HS-5 (cell line): Measurements from ENCODE around the gene ESRP2.

Experiments used
- DNase-seq: peaks from one replicate; pipeline ENCODE4 v3.0.0-alpha.2; 2012; ENCODE audit warnings: low read depth

The ESRP2 gene

GRCh38 chr16:68237243-68238028, 1.5 kb upstream of the ESRP2 start:
- DNase-seq = peak; percentile 96

- DNase-seq = no peak
Observed at GRCh38 chr16:68236826-68237242, 907 bp upstream of the ESRP2 start.

- no peak for DNase-seq
Observed at GRCh38 chr16:68236137-68236825, 354 bp upstream of the ESRP2 start.

GRCh38 chr16:68235108-68235886, 630 bp downstream of the ESRP2 start:
- no peak for DNase-seq

- DNase-seq = no peak
Observed at GRCh38 chr16:68234188-68235107, 1.5 kb downstream of the ESRP2 start.

- no peak for DNase-seq
Observed at GRCh38 chr16:68233835-68234187, 2.1 kb downstream of the ESRP2 start.

GRCh38 chr16:68233085-68233834, 2.7 kb downstream of the ESRP2 start:
- no peak for DNase-seq

GRCh38 chr16:68232335-68232734, 3.6 kb downstream of the ESRP2 start:
- DNase-seq = no peak

GRCh38 chr16:68231384-68232136, 4.4 kb downstream of the ESRP2 start:
- no peak for DNase-seq

GRCh38 chr16:68230956-68231355, 5.0 kb downstream of the ESRP2 start:
- DNase-seq = no peak

GRCh38 chr16:68230176-68230571, 5.8 kb downstream of the ESRP2 start:
- DNase-seq = no peak

GRCh38 chr16:68229431-68230175, 6.3 kb downstream of the ESRP2 start:
- DNase-seq = peak; percentile 40

- no peak for DNase-seq
Observed at GRCh38 chr16:68228652-68229051, 7.3 kb downstream of the ESRP2 start.

- DNase-seq = no peak
Observed at GRCh38 chr16:68227850-68228553, 7.9 kb downstream of the ESRP2 start.

- no peak for DNase-seq
Observed at GRCh38 chr16:68227183-68227793, 8.6 kb downstream of the ESRP2 start.

GRCh38 chr16:68226116-68226515, 9.8 kb downstream of the ESRP2 start:
- DNase-seq = no peak

- DNase-seq = no peak
Observed at GRCh38 chr16:68223072-68223471, 12.9 kb downstream of the ESRP2 start.

- DNase-seq = no peak
Observed at GRCh38 chr16:68219725-68220351, 16.1 kb downstream of the ESRP2 start.
